ENCODE measurements around the gene PCDHA13.

- TF ChIP-seq CTCF (IDR thresholded peaks at IDR 0.05 in 8 of 11, conservative IDR thresholded peaks at IDR 0.05 in 3 of 11) (no peak), POLR2AphosphoS5 (IDR thresholded peaks at IDR 0.05) (no peak)
Measured at GRCh38 chr5:140842798-140843733, 38.9 kb upstream of the PCDHA13 start.
